ENCODE results near the gene TSSK3. TPM values are rescaled to one million over a fixed set of nuclear protein-coding genes. Genes with fewer than 3 reads are reported as not detected.

TSSK3 gene
- total RNA-seq, 1 experiment from 2014 or later = not detected

- no peak for ATAC-seq
- Histone ChIP-seq H3F3A (ENCODE audit: low read length, unreplicated experiment) (no peaks in the 10 kb centered on the region), H3K36me3 (ENCODE audit: low read depth, low read length) (no peaks in the 10 kb centered on the region), H3K4me2 (ENCODE audit: low read length) (no peak overlapping the region), H3K79me2 (ENCODE audit: low read length) (no peaks in the 10 kb centered on the region), H2AFZ (ENCODE audit: low read length) (no peak overlapping the region), H3K27me3 (ENCODE audit: low read length) (no peaks in the 10 kb centered on the region), H3K4me1 (ENCODE audit: insufficient read depth, low read length) (peaks cover 8% of the 10 kb centered on the region), H4K20me1 (ENCODE audit: low read length) (no peaks in the 10 kb centered on the region), H3K9ac (ENCODE audit: low read length) (no peak overlapping the region), H3K27ac (ENCODE audit: low read length) (no peak overlapping the region), H3K4me3 (ENCODE audit: low read length) (no peak overlapping the region), H3K9me2 (replicated peaks; ENCODE audit: low read length) (no peaks in the 10 kb centered on the region), H3K9me3 (ENCODE audit: low read length) (no peaks in the 10 kb centered on the region)
- DNase-seq = no peak
- TF ChIP-seq EZH2 (IDR thresholded peaks at IDR 0.05; ENCODE audit: low read length, unreplicated experiment) = no peak
- TF ChIP-seq EZH2phosphoT487 (IDR thresholded peaks at IDR 0.05; ENCODE audit: borderline replicate concordance, low read length) = no peak
- no peak for TF ChIP-seq CTCF (conservative IDR thresholded peaks at IDR 0.05; ENCODE audit: low read depth, low read length)
- BruUV-seq (replicated peaks) = no TSS peak
- POLR2A ChIA-PET (ENCODE audit: unreplicated experiment) = no interaction called here
- intact Hi-C loops (cut with micrococcal nuclease) = no loop called here
- CTCF ChIA-PET = no interaction called here
Observed at GRCh38 chr1:32356478-32356877, 5.9 kb upstream of the TSSK3 start.

DNA sequence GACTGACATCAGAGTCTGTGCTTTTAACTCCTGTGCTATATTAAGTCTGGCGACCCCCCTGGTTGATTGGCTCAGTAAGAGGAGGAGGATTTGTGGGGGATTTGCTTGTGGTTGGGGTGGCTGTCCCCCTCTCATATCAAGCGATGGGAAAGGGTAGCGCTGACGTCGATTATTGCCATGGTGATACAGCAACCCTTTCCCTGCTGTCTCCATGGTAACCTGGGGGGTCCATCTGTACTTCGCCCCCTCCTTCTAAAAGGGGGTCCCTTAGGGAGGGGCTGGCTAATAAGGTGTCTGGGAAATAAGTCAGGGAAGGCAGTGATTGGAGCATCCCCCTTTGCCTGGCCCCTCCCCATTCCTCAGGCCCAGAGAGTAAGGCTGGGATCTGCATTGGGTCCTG is 4.7 kb upstream of the TSSK3 start:
- Histone ChIP-seq H2AFZ (ENCODE audit: low read length) (no peak overlapping the region), H3K36me3 (ENCODE audit: low read depth, low read length) (no peaks in the 10 kb centered on the region), H3K27ac (ENCODE audit: low read length) (no peak overlapping the region), H3K4me3 (ENCODE audit: low read length) (no peak overlapping the region), H3K9me3 (ENCODE audit: low read length) (no peaks in the 10 kb centered on the region), H4K20me1 (ENCODE audit: low read length) (no peaks in the 10 kb centered on the region), H3K79me2 (ENCODE audit: low read length) (no peaks in the 10 kb centered on the region), H3K4me2 (ENCODE audit: low read length) (no peak overlapping the region), H3K9me2 (replicated peaks; ENCODE audit: low read length) (no peaks in the 10 kb centered on the region), H3F3A (ENCODE audit: low read length, unreplicated experiment) (no peaks in the 10 kb centered on the region), H3K27me3 (ENCODE audit: low read length) (no peaks in the 10 kb centered on the region), H3K4me1 (ENCODE audit: insufficient read depth, low read length) (peaks cover 1% of the 10 kb centered on the region; the same call in 1 of the 2 replicates), H3K9ac (ENCODE audit: low read length) (no peak overlapping the region)
- TF ChIP-seq CTCF (conservative IDR thresholded peaks at IDR 0.05; ENCODE audit: low read depth, low read length) (no peak), EZH2phosphoT487 (IDR thresholded peaks at IDR 0.05; ENCODE audit: borderline replicate concordance, low read length) (no peak), EZH2 (IDR thresholded peaks at IDR 0.05; ENCODE audit: low read length, unreplicated experiment) (no peak)
- ChIA-PET CTCF (no interaction called here), POLR2A (ENCODE audit: unreplicated experiment) (interaction anchor here (0.7 kb wide), 1 partner anchor 1292 kb away, joined by 4 read pairs; no protein-coding TSS in a partner anchor)
- BruUV-seq (replicated peaks) = no TSS peak
- intact Hi-C loops (cut with micrococcal nuclease) = no loop called here
- DNase-seq (no peak), ATAC-seq (no peak)

DNA sequence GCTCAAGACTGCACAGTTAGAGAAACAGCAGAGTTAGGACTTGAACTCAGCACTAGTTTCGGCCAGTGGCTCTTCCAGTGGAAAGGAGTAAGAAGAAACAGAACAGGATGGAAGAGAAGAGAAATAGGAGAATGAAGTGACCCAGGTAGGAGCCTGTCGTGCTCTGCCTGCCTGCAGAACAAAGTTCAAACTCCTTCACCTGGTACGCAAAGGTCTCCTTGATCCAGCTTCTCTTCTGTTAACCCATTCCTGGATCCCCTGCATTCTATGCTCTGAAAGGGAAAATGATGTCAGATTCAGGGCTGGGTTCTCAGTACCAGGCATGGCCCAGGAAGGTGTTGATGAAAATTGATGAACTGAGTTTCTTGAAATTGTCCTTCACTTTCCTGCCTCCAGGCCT is 3.9 kb upstream of the TSSK3 start:
- no peak for ATAC-seq
- no peak for DNase-seq
- intact Hi-C loops (cut with micrococcal nuclease) = no loop called here
- ChIA-PET POLR2A (ENCODE audit: unreplicated experiment) (no interaction called here), CTCF (no interaction called here)
- BruUV-seq (replicated peaks) = no TSS peak
- no peak for TF ChIP-seq CTCF (conservative IDR thresholded peaks at IDR 0.05; ENCODE audit: low read depth, low read length)
- no peak for TF ChIP-seq EZH2 (IDR thresholded peaks at IDR 0.05; ENCODE audit: low read length, unreplicated experiment)
- no peak for TF ChIP-seq EZH2phosphoT487 (IDR thresholded peaks at IDR 0.05; ENCODE audit: borderline replicate concordance, low read length)
- H3K79me2 ChIP-seq (ENCODE audit: low read length) = no peaks in the 10 kb centered on the region
- no peak overlapping the region for H2AFZ ChIP-seq (ENCODE audit: low read length)
- no peak overlapping the region for H3K4me2 ChIP-seq (ENCODE audit: low read length)
- no peak overlapping the region for H3K27ac ChIP-seq (ENCODE audit: low read length)
- H3K4me3 ChIP-seq (ENCODE audit: low read length) = no peak overlapping the region
- H3K4me1 ChIP-seq (ENCODE audit: insufficient read depth, low read length) = no peaks in the 10 kb centered on the region
- H3K36me3 ChIP-seq (ENCODE audit: low read depth, low read length) = no peaks in the 10 kb centered on the region
- H4K20me1 ChIP-seq (ENCODE audit: low read length) = no peaks in the 10 kb centered on the region
- H3K9ac ChIP-seq (ENCODE audit: low read length) = no peak overlapping the region
- no peaks in the 10 kb centered on the region for H3F3A ChIP-seq (ENCODE audit: low read length, unreplicated experiment)
- H3K9me3 ChIP-seq (ENCODE audit: low read length) = no peaks in the 10 kb centered on the region
- no peaks in the 10 kb centered on the region for H3K9me2 ChIP-seq (replicated peaks; ENCODE audit: low read length)
- H3K27me3 ChIP-seq (ENCODE audit: low read length) = no peaks in the 10 kb centered on the region
